ENCODE measurements around the gene CHTF8. TPM values are rescaled to one million over a fixed set of nuclear protein-coding genes. Genes with fewer than 3 reads are reported as not detected.

The CHTF8 gene, protein sequence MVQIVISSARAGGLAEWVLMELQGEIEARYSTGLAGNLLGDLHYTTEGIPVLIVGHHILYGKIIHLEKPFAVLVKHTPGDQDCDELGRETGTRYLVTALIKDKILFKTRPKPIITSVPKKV
- polyA plus RNA-seq: 96.0 to 120 TPM (median 118 TPM) in 3 replicates
- 29.3 TPM for polyA plus RNA-seq (2011; ENCODE audit: low read depth)
- polyA plus RNA-seq (2011; cell fraction: cytosol; rRNA removed): 108 and 111 TPM in 2 replicates
- polyA plus RNA-seq (2011; cell fraction: nucleus; rRNA removed): 68.5 and 93.5 TPM in 2 replicates
- 67.7 and 113 TPM in 2 replicates for polyA plus RNA-seq (2012; ENCODE audit: low replicate concordance)
- polyA minus RNA-seq: 145 to 246 TPM (median 171 TPM) in 3 replicates
- 132 TPM for polyA minus RNA-seq (2011; cell fraction: cytosol; rRNA and poly(A)+ RNA removed)
- 50.0 and 62.5 TPM in 2 replicates for polyA minus RNA-seq (2011; cell fraction: nucleus; rRNA and poly(A)+ RNA removed)

DNA sequence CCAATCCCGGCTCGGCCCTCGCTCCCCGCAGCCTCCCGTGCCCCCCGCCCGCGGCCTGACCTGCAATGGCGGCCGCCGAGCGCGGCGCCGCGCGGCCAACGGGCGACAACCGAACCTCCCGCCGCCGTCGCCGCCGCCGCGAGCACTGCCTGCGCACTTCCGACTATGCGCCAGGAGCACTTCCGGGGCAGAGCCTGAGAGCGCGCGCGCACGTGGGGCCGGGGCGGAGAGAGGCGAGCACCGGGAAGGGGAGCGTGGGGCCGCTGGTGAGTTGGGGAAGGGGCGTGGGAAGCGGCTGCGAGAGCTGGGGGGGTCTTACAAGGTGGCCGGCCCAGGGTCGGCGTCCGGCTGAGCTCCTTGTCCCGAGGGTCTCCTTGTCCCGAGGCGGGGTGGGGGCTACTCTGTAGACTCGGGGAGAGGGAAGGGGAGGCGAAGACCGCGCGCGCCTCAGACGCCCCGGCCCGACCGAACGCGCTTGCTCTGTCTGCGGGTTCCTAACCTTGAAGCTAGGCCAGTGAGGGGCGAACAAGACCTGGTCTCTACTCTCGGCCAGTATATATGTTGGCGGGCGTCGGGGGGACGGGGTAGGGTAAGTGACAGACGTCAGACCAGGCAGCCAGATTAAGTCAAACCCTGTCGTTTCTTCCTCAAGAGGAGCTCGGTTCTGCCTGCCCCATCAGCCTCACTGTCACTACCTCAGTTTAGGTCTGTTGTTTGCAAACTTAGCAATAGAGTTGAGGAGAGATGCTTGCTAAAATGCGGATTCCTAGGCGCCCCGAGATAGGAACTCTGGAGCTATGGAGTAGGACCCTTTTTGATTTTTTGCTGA lies at the start of gene CHTF8, which contains the start of gene UTP4:
TSS of gene CHTF8 (minus strand) at position 165 of the 829 bp plus-strand sequence. CDS start 11,130 bp downstream, outside the sequence.
TSS of gene UTP4 (plus strand) at position 226 of the 829 bp plus-strand sequence. CDS start 811 bp downstream, outside the sequence.
- TF ChIP-seq, protein P1, sequence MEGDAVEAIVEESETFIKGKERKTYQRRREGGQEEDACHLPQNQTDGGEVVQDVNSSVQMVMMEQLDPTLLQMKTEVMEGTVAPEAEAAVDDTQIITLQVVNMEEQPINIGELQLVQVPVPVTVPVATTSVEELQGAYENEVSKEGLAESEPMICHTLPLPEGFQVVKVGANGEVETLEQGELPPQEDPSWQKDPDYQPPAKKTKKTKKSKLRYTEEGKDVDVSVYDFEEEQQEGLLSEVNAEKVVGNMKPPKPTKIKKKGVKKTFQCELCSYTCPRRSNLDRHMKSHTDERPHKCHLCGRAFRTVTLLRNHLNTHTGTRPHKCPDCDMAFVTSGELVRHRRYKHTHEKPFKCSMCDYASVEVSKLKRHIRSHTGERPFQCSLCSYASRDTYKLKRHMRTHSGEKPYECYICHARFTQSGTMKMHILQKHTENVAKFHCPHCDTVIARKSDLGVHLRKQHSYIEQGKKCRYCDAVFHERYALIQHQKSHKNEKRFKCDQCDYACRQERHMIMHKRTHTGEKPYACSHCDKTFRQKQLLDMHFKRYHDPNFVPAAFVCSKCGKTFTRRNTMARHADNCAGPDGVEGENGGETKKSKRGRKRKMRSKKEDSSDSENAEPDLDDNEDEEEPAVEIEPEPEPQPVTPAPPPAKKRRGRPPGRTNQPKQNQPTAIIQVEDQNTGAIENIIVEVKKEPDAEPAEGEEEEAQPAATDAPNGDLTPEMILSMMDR (optimal IDR thresholded peaks at IDR 0.05 in 1 of 3, IDR thresholded peaks at IDR 0.05 in 1 of 3, conservative IDR thresholded peaks at IDR 0.05 in 1 of 3; ENCODE audit: extremely low read depth in 1 of 3, insufficient read depth in 2 of 3, low read length in 3 of 3): no peak
- TF ChIP-seq EZH2 (IDR thresholded peaks at IDR 0.05; ENCODE audit: low read length): no peak
- Histone ChIP-seq H3K27me3 (ENCODE audit: control insufficient read depth, extremely low read depth, insufficient read depth, low read length) (no peaks in the 10 kb centered on the region), H3K9me3 (ENCODE audit: control insufficient read depth, low read depth, low read length) (no peaks in the 10 kb centered on the region), H3K79me2 (ENCODE audit: control insufficient read depth, insufficient read depth, low read length) (peaks cover 90% of the 10 kb centered on the region), H3K9me1 (ENCODE audit: control insufficient read depth, extremely low read depth, insufficient read depth, low read length) (peaks cover 3% of the 10 kb centered on the region), H2AFZ (ENCODE audit: control insufficient read depth, low read length) (peak within 1 kb of the TSS; percentile 50), H3K36me3 (ENCODE audit: control insufficient read depth in 2 of 2, extremely low read depth in 1 of 2, insufficient read depth in 2 of 2, low read length in 2 of 2) (peaks cover 9 to 29% of the 10 kb centered on the region in 2 experiments), H4K20me1 (ENCODE audit: control insufficient read depth, extremely low read depth, insufficient read depth, low read length) (peaks cover 2% of the 10 kb centered on the region), H3K4me2 (ENCODE audit: control insufficient read depth, extremely low read depth, insufficient read depth, low read depth, low read length) (peak within 1 kb of the TSS; percentile 92), H3K4me3 (ENCODE audit: control insufficient read depth in 2 of 3, extremely low read depth in 1 of 3, insufficient read depth in 2 of 3, low read depth in 1 of 3, low read length in 3 of 3) (peak within 1 kb of the TSS; percentile 95 to 99 (median 96)), H3K27ac (ENCODE audit: control insufficient read depth, insufficient read depth, low read length) (peak within 1 kb of the TSS; percentile 89), H3K4me1 (ENCODE audit: control insufficient read depth, extremely low read depth, insufficient read depth, low read length) (peaks cover 21% of the 10 kb centered on the region), H3K9ac (ENCODE audit: control insufficient read depth, extremely low read depth, insufficient read depth, low read length) (peak within 1 kb of the TSS; percentile 96)
- dilution Hi-C loops (cut with MboI; ENCODE audit: extremely low pct_ligation_motif_present, low sequenced_read_pairs): no loop called here
- DNase-seq (ENCODE audit: low read depth, low spot score) (no peak), FAIRE-seq (no peak)

DNA sequence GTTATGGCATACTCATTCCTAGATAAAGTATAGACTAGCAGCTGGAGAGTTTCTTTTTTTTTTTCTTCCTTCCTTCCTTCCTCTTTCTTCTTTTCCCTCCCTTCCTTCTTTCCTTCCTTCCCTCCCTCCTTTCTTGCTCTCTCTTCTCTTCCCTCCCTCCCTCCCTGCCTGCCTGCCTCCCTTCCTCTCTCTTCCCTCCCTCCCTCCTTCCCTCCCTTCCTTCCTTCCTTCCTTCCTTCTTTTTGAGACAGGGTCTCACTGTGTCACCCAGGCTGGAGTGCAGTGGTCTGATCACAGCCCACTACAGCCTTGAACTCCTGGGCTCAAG lies 47.6 kb upstream of the CHTF8 start:
- dilution Hi-C loops (cut with MboI; ENCODE audit: extremely low pct_ligation_motif_present, low sequenced_read_pairs): no loop called here
- no peak for FAIRE-seq
- no peak for DNase-seq (ENCODE audit: low read depth, low spot score)
- Histone ChIP-seq H3K4me3 (ENCODE audit: control insufficient read depth in 2 of 3, extremely low read depth in 1 of 3, insufficient read depth in 2 of 3, low read depth in 1 of 3, low read length in 3 of 3) (no peak overlapping the region), H2AFZ (ENCODE audit: control insufficient read depth, low read length) (no peak overlapping the region), H3K36me3 (ENCODE audit: control insufficient read depth in 2 of 2, extremely low read depth in 1 of 2, insufficient read depth in 2 of 2, low read length in 2 of 2) (no peaks in the 10 kb centered on the region), H3K27ac (ENCODE audit: control insufficient read depth, insufficient read depth, low read length) (no peak overlapping the region), H3K79me2 (ENCODE audit: control insufficient read depth, insufficient read depth, low read length) (no peaks in the 10 kb centered on the region), H3K9ac (ENCODE audit: control insufficient read depth, extremely low read depth, insufficient read depth, low read length) (no peak overlapping the region), H3K9me3 (ENCODE audit: control insufficient read depth, low read depth, low read length) (no peaks in the 10 kb centered on the region), H4K20me1 (ENCODE audit: control insufficient read depth, extremely low read depth, insufficient read depth, low read length) (no peaks in the 10 kb centered on the region), H3K4me2 (ENCODE audit: control insufficient read depth, extremely low read depth, insufficient read depth, low read depth, low read length) (no peak overlapping the region), H3K9me1 (ENCODE audit: control insufficient read depth, extremely low read depth, insufficient read depth, low read length) (peaks cover 2% of the 10 kb centered on the region), H3K27me3 (ENCODE audit: control insufficient read depth, extremely low read depth, insufficient read depth, low read length) (no peaks in the 10 kb centered on the region), H3K4me1 (ENCODE audit: control insufficient read depth, extremely low read depth, insufficient read depth, low read length) (peaks cover 24% of the 10 kb centered on the region)
- no peak for TF ChIP-seq EZH2 (IDR thresholded peaks at IDR 0.05; ENCODE audit: low read length)
- TF ChIP-seq, protein P1 (optimal IDR thresholded peaks at IDR 0.05 in 1 of 3, IDR thresholded peaks at IDR 0.05 in 1 of 3, conservative IDR thresholded peaks at IDR 0.05 in 1 of 3; ENCODE audit: extremely low read depth in 1 of 3, insufficient read depth in 2 of 3, low read length in 3 of 3): no peak

All from keratinocyte (primary cell).